Neural cell (in vitro differentiated cells): ENCODE data around the gene SLITRK2. TPM values are rescaled to one million over a fixed set of nuclear protein-coding genes. Genes with fewer than 3 reads are reported as not detected.

Experiments used
- H2AFZ ChIP-seq: fragments of 200-600, 300-800 bp; sonication (generic), shearing (Covaris generic); 2 replicates; pipeline ENCODE4 v1.6.0; 2014; ENCODE audit warnings: low read depth, mild to moderate bottlenecking, antibody characterized with exemption, low read length, moderate library complexity
- H3F3A ChIP-seq: fragments of 200-600 bp; shearing (Covaris generic); 2 replicates; pipeline ENCODE4 v1.6.1; 2016; ENCODE audit warnings: mild to moderate bottlenecking, moderate library complexity, mixed read lengths, antibody characterized with exemption, low read length; ENCODE audit not compliant: insufficient read depth, poor library complexity, severe bottlenecking
- H3K27ac ChIP-seq: fragments of 200-600, 300-800 bp; sonication (generic), shearing (Covaris generic); 2 replicates; pipeline ENCODE4 v1.5.1; 2014; ENCODE audit warnings: mild to moderate bottlenecking, low read length, moderate library complexity
- H3K27me3 ChIP-seq: fragments of 300-800, 200-600 bp; sonication (generic), shearing (Covaris generic); 2 replicates; pipeline ENCODE4 v1.6.0; 2014; ENCODE audit warnings: mild to moderate bottlenecking, low read depth, low read length, moderate library complexity; ENCODE audit not compliant: insufficient read depth
- H3K36me3 ChIP-seq: fragments of 300-800, 200-600 bp; sonication (generic), shearing (Covaris generic); 2 replicates; pipeline ENCODE4 v1.5.1; 2014; ENCODE audit warnings: mild to moderate bottlenecking, antibody characterized with exemption, low read length, moderate library complexity; ENCODE audit not compliant: insufficient read depth
- H3K4me2 ChIP-seq: fragments of 300-800, 200-600 bp; sonication (generic), shearing (Covaris generic); 2 replicates; pipeline ENCODE4 v1.6.0; 2014; ENCODE audit warnings: mild to moderate bottlenecking, low read length
- H3K4me3 ChIP-seq: fragments of 300-800, 200-600 bp; sonication (generic), shearing (Covaris generic); 2 replicates; pipeline ENCODE4 v1.5.1; 2014; ENCODE audit warnings: mild to moderate bottlenecking, low read length, moderate library complexity
- H3K79me2 ChIP-seq: fragments of 200-600 bp; shearing (Covaris generic); replicated peaks from 2 replicates; pipeline ENCODE4 v1.6.0; 2014; ENCODE audit warnings: mild to moderate bottlenecking, low read length, moderate library complexity; ENCODE audit not compliant: insufficient read depth
- H3K9ac ChIP-seq: fragments of 300-800, 200-600 bp; sonication (generic), shearing (Covaris generic); 2 replicates; pipeline ENCODE4 v1.6.1; 2016; ENCODE audit warnings: mild to moderate bottlenecking, low read length, mixed read lengths
- H3K9me2 ChIP-seq: fragments of 200-600 bp; shearing (Covaris generic); 2 replicates; pipeline ENCODE4 v1.6.1; 2016; ENCODE audit warnings: mild to moderate bottlenecking, low read length, mixed read lengths; ENCODE audit not compliant: insufficient read depth
- H3K9me3 ChIP-seq: fragments of 200-600, 300-800 bp; sonication (generic), shearing (Covaris generic); 2 replicates; pipeline ENCODE4 v1.6.1; 2016; ENCODE audit warnings: mild to moderate bottlenecking, mixed run types, low read length, moderate library complexity, mixed read lengths
- H4K20me1 ChIP-seq: fragments of 200-600 bp; shearing (Covaris generic); 2 replicates; pipeline ENCODE4 v1.6.1; 2016; ENCODE audit warnings: mild to moderate bottlenecking, mixed run types; ENCODE audit not compliant: insufficient read depth
- CTCF ChIP-seq: fragments of 450-650 bp; IDR thresholded peaks from 2 replicates; pipeline ENCODE4 v1.5.1; 2014; ENCODE audit warnings: antibody characterized with exemption, mild to moderate bottlenecking, moderate library complexity; ENCODE audit not compliant: poor library complexity, severe bottlenecking
- EP300 ChIP-seq: fragments of 450-650 bp; conservative IDR thresholded peaks from 2 replicates; pipeline ENCODE4 v1.6.1; 2014; ENCODE audit warnings: antibody characterized with exemption, mild to moderate bottlenecking, moderate library complexity; ENCODE audit not compliant: poor library complexity, severe bottlenecking
- EZH2 ChIP-seq: fragments of 200-600, 300-800 bp; shearing (Covaris generic), sonication (generic); IDR thresholded peaks from 2 replicates; pipeline ENCODE4 v1.6.1; 2014; ENCODE audit warnings: antibody characterized with exemption, low read length, borderline replicate concordance, mild to moderate bottlenecking; ENCODE audit not compliant: insufficient read depth, poor library complexity, severe bottlenecking
- MXI1 ChIP-seq: fragments of 450-650 bp; conservative IDR thresholded peaks from 2 replicates; pipeline ENCODE4 v1.6.1; 2014; ENCODE audit warnings: antibody characterized with exemption, mild to moderate bottlenecking; ENCODE audit not compliant: poor library complexity, severe bottlenecking
- POLR2AphosphoS5 ChIP-seq: IDR thresholded peaks from 2 replicates; pipeline ENCODE4 v1.6.1; 2012
- RAD21 ChIP-seq: fragments of 450-650 bp; conservative IDR thresholded peaks from 2 replicates; pipeline ENCODE4 v1.6.1; 2014; ENCODE audit warnings: antibody characterized with exemption, mild to moderate bottlenecking, moderate library complexity
- REST ChIP-seq: IDR thresholded peaks from 2 replicates; pipeline ENCODE4 v1.6.1; 2012; ENCODE audit warnings: borderline replicate concordance
- SMC3 ChIP-seq: fragments of 450-650 bp; conservative IDR thresholded peaks from 2 replicates; pipeline ENCODE4 v1.6.1; 2014; ENCODE audit warnings: antibody characterized with exemption, mild to moderate bottlenecking, moderate library complexity; ENCODE audit not compliant: poor library complexity
- TAF1 ChIP-seq: IDR thresholded peaks from 2 replicates; pipeline ENCODE4 v1.6.1; 2012; ENCODE audit warnings: low read depth
- polyA plus RNA-seq: library from polyadenylated mRNA; depleted of rRNA; stranded (reverse); fragments of >200 nt; gene quantifications from 2 replicates; pipeline ENCODE4 v1.2.3, GENCODE V29; 2014

Gene SLITRK2
- polyA plus RNA-seq, 1 donor from 2014 or later: 1.9 TPM

- Histone ChIP-seq H3F3A (no peaks in the 10 kb centered on the region), H3K36me3 (no peaks in the 10 kb centered on the region), H4K20me1 (no peaks in the 10 kb centered on the region), H3K4me2 (no peak overlapping the region), H2AFZ (no peak overlapping the region), H3K79me2 (no peaks in the 10 kb centered on the region), H3K4me3 (no peak overlapping the region), H3K27me3 (no peaks in the 10 kb centered on the region), H3K9me3 (no peaks in the 10 kb centered on the region), H3K9me2 (no peaks in the 10 kb centered on the region), H3K27ac (no peak overlapping the region), H3K9ac (no peak overlapping the region)
- TF ChIP-seq MXI1: no peak
- TF ChIP-seq RAD21: no peak
- no peak for TF ChIP-seq REST
- TF ChIP-seq SMC3: no peak
- no peak for TF ChIP-seq POLR2AphosphoS5
- no peak for TF ChIP-seq EZH2
- no peak for TF ChIP-seq EP300
Measured at GRCh38 chrX:145840531-145840930, 22.9 kb downstream of the SLITRK2 start.

GRCh38 chrX:145843146-145843904 lies 25.7 kb downstream of the SLITRK2 start:
- no peaks in the 10 kb centered on the region for H3K9me3 ChIP-seq
- TF ChIP-seq TAF1 (no peak), EZH2 (no peak), EP300 (no peak), RAD21 (no peak), MXI1 (no peak), CTCF (no peak), POLR2AphosphoS5 (no peak), SMC3 (no peak), REST (no peak)
- H3K9me2 ChIP-seq: no peaks in the 10 kb centered on the region
- no peak overlapping the region for H3K4me2 ChIP-seq
- H3K27me3 ChIP-seq: no peaks in the 10 kb centered on the region
- no peak overlapping the region for H3K9ac ChIP-seq
- H3K4me3 ChIP-seq: no peak overlapping the region
- peak overlapping the region; percentile 31 for H3K27ac ChIP-seq
- H3K36me3 ChIP-seq: no peaks in the 10 kb centered on the region
- H4K20me1 ChIP-seq: no peaks in the 10 kb centered on the region
- no peaks in the 10 kb centered on the region for H3K79me2 ChIP-seq
- H3F3A ChIP-seq: no peaks in the 10 kb centered on the region
- H2AFZ ChIP-seq: no peak overlapping the region
